ENCODE data around the gene SNX9. TPM values are rescaled to one million over a fixed set of nuclear protein-coding genes. Genes with fewer than 3 reads are reported as not detected.
"Not testable (repeated sequence)": the region's sequence is repeated elsewhere in the genome, so short reads cannot be mapped to it uniquely, and the experiment has no call there.

SNX9 gene
- total RNA-seq, 1 donor from 2014 or later, result 67.3 TPM

DNA sequence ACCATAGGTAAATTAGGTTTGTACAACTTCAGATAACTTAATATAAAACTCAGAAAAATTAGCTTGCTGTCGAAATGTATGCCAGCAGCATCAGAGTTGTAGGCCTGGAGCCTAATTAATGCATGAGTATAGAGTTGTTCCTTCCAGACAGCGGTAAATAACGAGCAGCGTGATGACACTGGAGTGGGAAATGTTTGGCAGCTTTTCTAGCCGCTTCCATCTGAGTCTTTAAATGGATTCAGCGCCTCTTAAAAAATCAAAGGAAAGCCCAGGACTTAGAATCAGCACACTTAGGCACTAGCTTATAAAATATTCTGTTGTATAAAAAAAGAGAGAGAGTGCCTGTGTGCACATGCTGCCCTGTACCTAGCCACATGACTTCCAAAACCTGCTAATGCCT, 114.9 kb downstream of the SNX9 start:
- H3K36me3 ChIP-seq (ENCODE audit: control insufficient read depth, insufficient read depth, low read length), result peaks cover 5% of the 10 kb centered on the region
- H3K27me3 ChIP-seq (ENCODE audit: control insufficient read depth, insufficient read depth, low read length), result no peaks in the 10 kb centered on the region
- DNase-seq (ENCODE audit: low read depth), result no peak
- no peak overlapping the region for H3K4me3 ChIP-seq (ENCODE audit: low read depth, low read length)
- TF ChIP-seq, protein P1, sequence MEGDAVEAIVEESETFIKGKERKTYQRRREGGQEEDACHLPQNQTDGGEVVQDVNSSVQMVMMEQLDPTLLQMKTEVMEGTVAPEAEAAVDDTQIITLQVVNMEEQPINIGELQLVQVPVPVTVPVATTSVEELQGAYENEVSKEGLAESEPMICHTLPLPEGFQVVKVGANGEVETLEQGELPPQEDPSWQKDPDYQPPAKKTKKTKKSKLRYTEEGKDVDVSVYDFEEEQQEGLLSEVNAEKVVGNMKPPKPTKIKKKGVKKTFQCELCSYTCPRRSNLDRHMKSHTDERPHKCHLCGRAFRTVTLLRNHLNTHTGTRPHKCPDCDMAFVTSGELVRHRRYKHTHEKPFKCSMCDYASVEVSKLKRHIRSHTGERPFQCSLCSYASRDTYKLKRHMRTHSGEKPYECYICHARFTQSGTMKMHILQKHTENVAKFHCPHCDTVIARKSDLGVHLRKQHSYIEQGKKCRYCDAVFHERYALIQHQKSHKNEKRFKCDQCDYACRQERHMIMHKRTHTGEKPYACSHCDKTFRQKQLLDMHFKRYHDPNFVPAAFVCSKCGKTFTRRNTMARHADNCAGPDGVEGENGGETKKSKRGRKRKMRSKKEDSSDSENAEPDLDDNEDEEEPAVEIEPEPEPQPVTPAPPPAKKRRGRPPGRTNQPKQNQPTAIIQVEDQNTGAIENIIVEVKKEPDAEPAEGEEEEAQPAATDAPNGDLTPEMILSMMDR (IDR thresholded peaks at IDR 0.05; ENCODE audit: insufficient read depth, low read length, poor library complexity, severe bottlenecking), result no peak

GRCh38 chr6:157940375-157941036, 117.5 kb downstream of the SNX9 start:
- peak; percentile 53 for DNase-seq (ENCODE audit: low read depth)
- not testable (repeated sequence) for H3K27me3 ChIP-seq (ENCODE audit: control insufficient read depth, insufficient read depth, low read length); H3K36me3 ChIP-seq (ENCODE audit: control insufficient read depth, insufficient read depth, low read length)

GRCh38 chr6:157941101-157941863, 118.2 kb downstream of the SNX9 start:
- TF ChIP-seq, protein P1 (IDR thresholded peaks at IDR 0.05; ENCODE audit: insufficient read depth, low read length, poor library complexity, severe bottlenecking), result no peak
- Histone ChIP-seq H3K4me3 (ENCODE audit: low read depth, low read length) (no peak overlapping the region), H3K36me3 (ENCODE audit: control insufficient read depth, insufficient read depth, low read length) (peaks cover 7% of the 10 kb centered on the region), H3K27me3 (ENCODE audit: control insufficient read depth, insufficient read depth, low read length) (no peaks in the 10 kb centered on the region)
- DNase-seq (ENCODE audit: low read depth), result no peak

More at GRCh38 chr6:157940375-157941036, 117.5 kb downstream of the SNX9 start:
- H3K4me3 ChIP-seq (ENCODE audit: low read depth, low read length), result not testable (repeated sequence)

- Histone ChIP-seq H3K27me3 (ENCODE audit: control insufficient read depth, insufficient read depth, low read length) (no peaks in the 10 kb centered on the region), H3K36me3 (ENCODE audit: control insufficient read depth, insufficient read depth, low read length) (peaks cover 7% of the 10 kb centered on the region), H3K4me3 (ENCODE audit: low read depth, low read length) (no peak overlapping the region)
- no peak for DNase-seq (ENCODE audit: low read depth)
- TF ChIP-seq, protein P1 (IDR thresholded peaks at IDR 0.05; ENCODE audit: insufficient read depth, low read length, poor library complexity, severe bottlenecking), result no peak
Measured at GRCh38 chr6:157942351-157942750, 119.3 kb downstream of the SNX9 start.

GRCh38 chr6:157943249-157943963, 120.4 kb downstream of the SNX9 start:
- Histone ChIP-seq H3K36me3 (ENCODE audit: control insufficient read depth, insufficient read depth, low read length) (peaks cover 7% of the 10 kb centered on the region), H3K27me3 (ENCODE audit: control insufficient read depth, insufficient read depth, low read length) (no peaks in the 10 kb centered on the region), H3K4me3 (ENCODE audit: low read depth, low read length) (no peak overlapping the region)
- TF ChIP-seq, protein P1 (IDR thresholded peaks at IDR 0.05; ENCODE audit: insufficient read depth, low read length, poor library complexity, severe bottlenecking), result no peak
- DNase-seq (ENCODE audit: low read depth), result no peak

DNA sequence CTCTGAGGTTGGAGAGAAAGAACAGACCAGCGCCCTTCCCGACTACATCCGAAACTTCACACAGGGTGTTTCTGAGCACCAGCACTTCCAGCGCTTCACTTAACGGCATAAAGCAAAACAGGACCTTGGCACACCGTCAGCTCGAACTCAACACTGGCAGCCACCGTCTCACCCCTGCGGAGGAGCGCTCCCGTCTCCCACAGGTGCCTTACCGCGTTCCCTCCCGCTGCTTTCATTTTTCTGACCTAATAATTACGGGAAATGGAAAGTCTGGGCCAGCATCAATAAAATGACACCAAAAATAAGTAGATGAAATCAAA, 120.9 kb downstream of the SNX9 start:
- Histone ChIP-seq H3K4me3 (ENCODE audit: low read depth, low read length) (no peak overlapping the region), H3K36me3 (ENCODE audit: control insufficient read depth, insufficient read depth, low read length) (peaks cover 7% of the 10 kb centered on the region), H3K27me3 (ENCODE audit: control insufficient read depth, insufficient read depth, low read length) (no peaks in the 10 kb centered on the region)
- TF ChIP-seq, protein P1 (IDR thresholded peaks at IDR 0.05; ENCODE audit: insufficient read depth, low read length, poor library complexity, severe bottlenecking), result no peak
- no peak for DNase-seq (ENCODE audit: low read depth)
